Spinal cord (tissue), 10 donors: ENCODE measurements around the gene SGCA. TPM values are rescaled to one million over a fixed set of nuclear protein-coding genes. Genes with fewer than 3 reads are reported as not detected.

Experiments
- DNase-seq, 6 donors: peaks; one replicate each; pipeline versions ENCODE4 v3.0.0 to v3.0.0-alpha.2; 2013 to 2015; ENCODE audit warnings: low spot score in 6 of 6, low read depth in 4 of 6
- H3K27ac ChIP-seq: one replicate; pipeline ENCODE4 v1.5.1; 2013; ENCODE audit warnings: low read depth, low read length, control low read depth
- H3K27me3 ChIP-seq: one replicate; pipeline ENCODE4 v1.6.1; 2013; ENCODE audit warnings: low read length; ENCODE audit not compliant: control insufficient read depth, insufficient read depth
- H3K36me3 ChIP-seq: one replicate; pipeline ENCODE4 v1.6.1; 2013; ENCODE audit warnings: low read length; ENCODE audit not compliant: control insufficient read depth, insufficient read depth
- H3K4me1 ChIP-seq: one replicate; pipeline ENCODE4 v1.6.1; 2013; ENCODE audit warnings: low read length; ENCODE audit not compliant: control insufficient read depth, insufficient read depth
- H3K4me3 ChIP-seq: one replicate; pipeline ENCODE4 v1.5.1; 2013; ENCODE audit warnings: low read depth, low read length, control low read depth
- H3K9me3 ChIP-seq: one replicate; pipeline ENCODE4 v1.6.1; 2013; ENCODE audit warnings: low read length; ENCODE audit not compliant: control insufficient read depth, insufficient read depth
- WGBS: methylation state at CpG from one replicate; pipeline ENCODE4 v1.1.5; 2013; ENCODE audit warnings: missing lambda C conversion rate; ENCODE audit not compliant: insufficient coverage; 5-methylcytosine and 5-hydroxymethylcytosine counted together
- polyA plus RNA-seq, 2 donors: library from polyadenylated mRNA; unstranded; fragments of 120-200 nt; gene quantifications; one replicate each; pipeline ENCODE4 v1.2.1, GENCODE V29; 2013; ENCODE audit not compliant: insufficient read length in 2 of 2
- total RNA-seq, 2 donors: library from RNA; depleted of rRNA in 1 of 2; stranded (reverse); fragments of 120-200 nt in 1 of 2; fragments of >200 nt in 1 of 2; gene quantifications; one replicate each; pipeline versions ENCODE4 v1.2.3 to v1.2.4, GENCODE V29; 2013 to 2014
- donor health status: healthy.

Gene SGCA
- total and polyA plus RNA-seq, 4 donors, result 0.72 to 3.0 (median 1.2) TPM

DNA sequence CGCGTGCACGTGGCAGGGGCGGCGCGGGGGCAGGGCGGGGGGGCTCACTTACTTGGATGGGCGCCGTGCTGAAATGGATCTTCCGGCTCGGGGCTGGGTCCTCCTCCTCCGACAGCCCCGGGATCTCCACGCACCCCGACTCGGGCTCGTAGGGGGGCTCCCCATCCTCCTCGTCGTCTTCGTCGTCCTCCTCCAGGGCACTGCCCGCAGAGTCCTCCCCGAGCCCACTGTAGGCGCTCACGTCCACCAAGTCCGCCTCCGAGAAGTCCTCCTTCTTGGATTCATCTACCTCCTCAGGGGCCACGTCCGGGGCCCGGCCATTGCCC, 16.8 kb upstream of the SGCA start:
- WGBS, result under 1% methylated on average over 30 of the region's 30 CpGs
- no peaks in the 10 kb centered on the region for H3K27me3 ChIP-seq
- H3K4me1 ChIP-seq, result peaks cover 73% of the 10 kb centered on the region
- peak in 1 of 6 donors; percentile 56 for DNase-seq
- H3K36me3 ChIP-seq, result peaks cover 40% of the 10 kb centered on the region
- peak overlapping the region; percentile 67 for H3K27ac ChIP-seq
- H3K9me3 ChIP-seq, result no peaks in the 10 kb centered on the region
- H3K4me3 ChIP-seq, result peak overlapping the region; percentile 72

DNA sequence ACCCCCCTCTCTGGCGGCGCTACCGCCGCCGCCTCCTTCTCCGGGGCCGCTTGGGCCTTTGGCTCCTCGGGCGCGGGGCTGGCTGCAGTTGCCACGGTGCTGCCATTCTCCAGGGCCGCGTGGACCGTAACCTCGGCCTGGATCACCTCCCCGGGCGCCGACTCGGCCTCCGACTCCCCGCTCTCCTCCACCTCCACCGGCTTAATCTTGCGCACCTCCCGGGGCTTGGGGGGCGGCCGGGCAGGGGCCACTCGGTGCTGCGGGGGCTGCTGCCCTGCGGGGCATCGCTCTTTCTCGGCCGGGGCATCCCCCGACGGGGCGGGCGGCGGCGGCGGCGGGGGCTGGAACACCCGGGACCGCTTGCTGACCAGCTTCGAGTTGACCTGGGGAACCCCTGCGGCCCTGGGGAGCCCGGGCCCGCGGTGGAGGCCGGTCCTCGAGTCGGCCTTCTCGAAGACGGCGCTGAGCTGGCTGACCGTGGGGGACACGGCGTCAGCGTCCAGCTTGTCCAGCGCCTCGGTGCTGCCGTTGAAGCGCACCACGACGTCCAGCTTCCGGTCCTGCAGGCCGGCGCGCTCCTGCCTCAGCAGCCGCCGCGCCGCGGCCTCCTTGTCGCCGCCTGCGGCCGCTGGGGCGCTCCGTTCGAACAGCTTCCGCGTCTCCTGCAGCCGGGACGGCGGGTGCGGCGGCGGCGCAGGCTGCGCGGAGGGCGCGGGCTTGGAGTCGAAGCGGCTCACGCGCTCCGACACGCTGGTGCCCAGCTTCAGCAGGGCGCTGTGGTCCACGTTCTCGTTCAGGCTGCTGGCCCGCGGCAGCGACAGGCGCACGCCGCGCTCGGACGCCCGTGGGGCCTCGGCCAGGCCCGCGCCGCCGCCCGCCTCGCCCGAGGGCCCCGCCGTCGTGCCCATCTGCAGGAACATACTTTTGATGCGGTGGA, 16.1 kb upstream of the SGCA start:
- H3K27ac ChIP-seq, result peak overlapping the region; percentile 67
- H3K4me1 ChIP-seq, result peaks cover 66% of the 10 kb centered on the region
- DNase-seq, result peak in 2 of 6 donors; percentile 39 to 66

DNA sequence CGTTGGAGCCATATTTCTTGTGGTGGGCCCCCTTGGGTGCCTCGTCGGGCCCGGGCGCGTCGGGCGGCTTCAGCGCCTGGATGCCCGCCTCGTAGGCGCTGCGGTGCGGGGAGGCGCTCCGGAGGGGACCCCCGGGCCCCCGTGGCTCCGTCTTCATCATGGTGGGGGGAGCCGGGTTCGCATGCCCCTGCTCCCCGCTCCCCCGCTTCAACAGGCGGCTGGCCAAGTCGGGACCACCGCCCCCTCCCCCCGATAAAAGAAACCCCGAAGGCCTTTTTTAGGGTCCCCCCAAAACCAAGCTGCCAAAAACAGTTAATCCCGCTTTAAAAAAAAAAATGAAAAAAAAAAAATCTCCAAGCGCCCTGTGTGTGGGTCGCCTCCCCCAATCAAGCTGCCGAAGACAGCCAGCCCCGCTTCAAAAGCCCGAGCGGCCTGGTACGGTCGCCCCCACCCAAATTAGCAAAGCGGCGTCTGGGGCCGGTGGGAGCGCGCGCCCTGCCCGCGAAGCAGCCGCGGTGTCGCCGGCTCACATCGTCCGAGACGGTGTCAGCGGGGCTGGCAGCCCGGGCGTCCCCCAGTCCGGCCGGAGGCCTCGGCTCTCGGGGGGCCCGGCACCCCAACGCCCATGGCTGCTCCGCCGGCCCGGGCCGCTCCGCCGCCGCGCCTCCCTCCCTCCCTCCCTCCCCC, 15.3 kb upstream of the SGCA start, which contains the start of gene PPP1R9B:
PPP1R9B (minus strand) TSS at position 324 of the 687 bp plus-strand sequence; CDS start at position 160, 164 bp downstream.
- peaks cover 58% of the 10 kb centered on the region for H3K4me1 ChIP-seq
- WGBS, result under 1% methylated on average over 61 of the region's 69 CpGs

More for the DNA sequence above, 16.1 kb upstream of the SGCA start:
- under 1% methylated on average over 123 of the region's 123 CpGs for WGBS
- Histone ChIP-seq H3K4me3 (peak overlapping the region; percentile 72), H3K9me3 (no peaks in the 10 kb centered on the region), H3K27me3 (no peaks in the 10 kb centered on the region), H3K36me3 (peaks cover 34% of the 10 kb centered on the region)

DNA sequence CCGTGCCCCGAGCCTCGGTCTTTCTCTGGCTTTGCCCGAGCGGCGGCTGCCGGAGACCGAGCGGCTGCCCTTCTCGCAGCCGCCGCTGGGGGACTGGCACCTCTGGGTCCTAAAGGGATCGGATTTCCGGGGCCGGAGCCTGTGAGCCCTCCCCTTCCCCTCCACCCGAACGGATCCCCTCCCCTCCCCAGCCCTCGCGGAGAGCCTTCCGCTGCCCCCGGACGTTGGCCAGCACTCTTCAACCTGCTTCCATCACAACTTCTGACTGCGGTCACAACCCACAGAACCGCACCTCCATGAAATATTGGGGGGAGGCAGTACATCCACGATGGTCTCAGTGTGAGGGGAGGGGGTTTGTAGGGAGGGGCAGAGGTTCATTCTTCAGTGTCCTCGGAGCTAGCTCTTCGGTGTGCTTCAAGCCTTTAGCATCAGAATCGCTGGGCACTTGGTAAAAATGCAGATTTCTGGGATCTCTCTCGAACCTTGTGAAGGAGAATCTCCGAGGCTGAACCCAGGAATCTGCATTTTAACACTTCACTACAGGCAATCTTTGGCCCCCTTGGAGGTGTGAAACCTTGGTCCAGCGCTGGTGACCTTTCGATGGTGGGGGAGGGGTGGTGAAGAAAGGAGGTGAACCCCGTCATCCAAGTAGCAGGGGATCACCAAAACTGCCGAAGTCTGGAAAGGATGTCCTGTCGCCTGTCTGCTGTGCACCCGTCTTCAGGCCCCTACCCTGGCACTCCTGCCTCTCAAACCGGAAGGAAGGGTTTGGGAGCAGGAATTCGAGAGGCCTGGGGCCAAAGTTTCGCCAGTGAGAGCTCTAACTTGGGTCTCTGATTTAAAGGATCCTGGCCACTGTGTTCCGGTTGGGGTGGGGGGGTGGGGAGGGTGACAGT, 14.5 kb upstream of the SGCA start:
- Histone ChIP-seq H3K4me3 (peak overlapping the region; percentile 72), H3K27me3 (no peaks in the 10 kb centered on the region), H3K9me3 (no peaks in the 10 kb centered on the region), H3K27ac (peak overlapping the region; percentile 93), H3K36me3 (peaks cover 18% of the 10 kb centered on the region), H3K4me1 (peaks cover 50% of the 10 kb centered on the region)
- WGBS, result under 1% methylated on average over 21 of the region's 40 CpGs
- peak in 5 of 6 donors; percentile 77 to 97 (median 86) for DNase-seq

More for the DNA sequence above, 15.3 kb upstream of the SGCA start, which contains the start of gene PPP1R9B:
- Histone ChIP-seq H3K36me3 (peaks cover 25% of the 10 kb centered on the region), H3K9me3 (no peaks in the 10 kb centered on the region), H3K27ac (peak within 1 kb of the TSS; percentile 93), H3K27me3 (no peaks in the 10 kb centered on the region), H3K4me3 (peak within 1 kb of the TSS; percentile 72)
- DNase-seq, result no peak

DNA sequence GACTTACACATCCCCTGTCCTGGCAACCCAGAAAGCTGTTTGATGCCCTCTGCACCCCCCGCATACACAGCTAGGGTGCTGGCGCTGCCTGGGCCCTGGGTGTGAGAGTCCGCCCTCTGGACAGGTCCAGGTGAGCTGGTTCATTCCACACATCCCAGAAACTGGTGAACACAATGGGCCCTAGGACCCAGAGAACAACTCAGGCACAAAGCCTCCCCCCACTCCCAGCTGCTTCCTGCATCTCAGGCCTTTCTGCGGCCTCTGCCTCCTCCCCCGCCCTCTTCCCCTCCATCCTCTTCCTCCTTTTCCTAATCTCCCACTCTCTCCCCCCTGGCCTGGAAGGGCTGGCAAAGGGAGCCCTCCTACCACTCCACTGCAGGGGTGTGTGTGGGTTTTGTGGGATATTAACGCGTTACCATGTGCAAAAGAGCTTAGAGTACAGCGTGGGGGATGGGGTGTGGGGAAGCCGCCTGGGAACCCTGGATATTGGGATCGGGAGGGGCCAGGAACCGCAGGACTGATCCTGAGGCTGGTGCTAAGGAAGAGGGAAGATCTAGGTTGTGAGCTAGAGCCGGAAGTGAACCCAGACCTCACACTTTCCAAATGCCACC, 13.8 kb upstream of the SGCA start:
- Histone ChIP-seq H3K36me3 (peaks cover 13% of the 10 kb centered on the region), H3K27ac (peak overlapping the region; percentile 93)

DNA sequence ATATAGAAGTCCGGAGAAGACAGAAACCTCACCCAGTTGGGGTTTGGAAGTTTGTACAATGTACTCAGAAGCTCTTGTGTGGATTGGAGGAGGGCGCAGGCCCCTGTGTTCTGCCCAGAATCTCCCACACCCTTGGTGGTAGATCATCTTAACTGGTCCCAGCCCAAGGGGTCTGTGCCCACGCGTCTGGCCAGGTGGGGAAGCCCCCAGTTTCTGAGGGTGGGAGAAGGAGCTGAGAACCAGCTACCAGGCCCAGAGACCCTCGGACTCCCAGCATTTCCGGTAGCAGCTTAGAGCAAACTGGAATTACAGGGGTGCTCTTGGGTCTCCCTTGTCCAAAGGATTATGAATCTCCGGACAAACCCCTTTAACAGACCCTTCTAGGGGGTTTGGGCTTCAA, 13.1 kb upstream of the SGCA start:
- Histone ChIP-seq H3K4me1 (peaks cover 36% of the 10 kb centered on the region), H3K27me3 (no peaks in the 10 kb centered on the region), H3K27ac (no peak overlapping the region), H3K36me3 (peaks cover 6% of the 10 kb centered on the region), H3K9me3 (no peaks in the 10 kb centered on the region), H3K4me3 (no peak overlapping the region)
- no peak for DNase-seq
- WGBS, result 73% methylated on average over 4 of the region's 7 CpGs

More for the DNA sequence above, 13.8 kb upstream of the SGCA start:
- H3K4me3 ChIP-seq, result peak overlapping the region; percentile 72
- no peaks in the 10 kb centered on the region for H3K27me3 ChIP-seq
- 10% methylated on average over 4 of the region's 12 CpGs for WGBS
- H3K4me1 ChIP-seq, result peaks cover 43% of the 10 kb centered on the region
- H3K9me3 ChIP-seq, result no peaks in the 10 kb centered on the region
- peak; percentile 77 to 98 (median 88) for DNase-seq

DNA sequence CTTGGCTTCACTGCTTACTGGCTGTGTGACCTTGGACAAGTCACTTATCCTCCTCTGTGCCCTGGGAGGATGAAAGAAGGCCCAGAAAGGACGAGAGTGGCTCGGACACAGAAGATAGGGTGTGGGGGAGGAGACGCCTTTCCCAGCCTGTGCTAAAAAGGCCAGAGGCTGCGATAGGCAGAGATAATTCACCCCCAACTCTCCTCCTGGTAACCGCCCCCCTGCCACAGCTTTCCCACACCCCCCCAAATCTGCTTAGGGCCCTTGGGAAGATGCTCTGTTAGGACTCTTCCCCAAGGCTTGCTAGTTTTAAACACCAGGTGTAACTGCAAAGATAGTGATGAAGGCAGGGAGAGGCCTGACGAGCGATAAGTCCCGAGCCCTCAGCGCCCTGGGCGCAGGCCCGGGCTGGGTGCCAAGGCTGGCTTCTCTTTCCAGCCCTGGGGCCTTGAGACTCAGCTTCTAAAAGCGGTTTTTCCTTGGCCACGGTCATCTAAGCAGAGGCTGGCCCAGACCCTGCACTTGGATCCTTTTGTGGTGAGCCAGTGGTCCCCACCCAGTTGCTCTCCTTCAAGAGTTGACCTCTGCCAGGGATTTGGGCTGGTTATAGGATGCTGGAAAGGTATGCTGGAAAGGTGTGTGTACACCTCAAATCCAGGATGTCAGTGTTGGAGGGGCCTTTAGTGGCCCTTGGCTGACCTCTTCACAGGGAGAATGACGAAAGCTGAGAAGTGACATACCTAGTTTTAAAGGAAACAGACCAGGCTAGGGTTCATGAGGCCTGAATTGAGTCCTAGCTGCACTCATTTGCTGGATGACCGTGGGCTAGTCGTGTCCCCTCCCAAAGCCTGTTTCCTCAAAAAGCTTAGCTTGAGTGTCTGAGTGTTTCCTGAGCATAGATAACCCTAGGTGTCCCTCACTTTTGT, 11.9 kb upstream of the SGCA start:
- DNase-seq, result no peak
- Histone ChIP-seq H3K27me3 (no peaks in the 10 kb centered on the region), H3K4me3 (no peak overlapping the region), H3K36me3 (peaks cover 3% of the 10 kb centered on the region), H3K27ac (no peak overlapping the region), H3K4me1 (peaks cover 25% of the 10 kb centered on the region), H3K9me3 (no peaks in the 10 kb centered on the region)
- WGBS, result 65% methylated on average over 12 of the region's 16 CpGs

DNA sequence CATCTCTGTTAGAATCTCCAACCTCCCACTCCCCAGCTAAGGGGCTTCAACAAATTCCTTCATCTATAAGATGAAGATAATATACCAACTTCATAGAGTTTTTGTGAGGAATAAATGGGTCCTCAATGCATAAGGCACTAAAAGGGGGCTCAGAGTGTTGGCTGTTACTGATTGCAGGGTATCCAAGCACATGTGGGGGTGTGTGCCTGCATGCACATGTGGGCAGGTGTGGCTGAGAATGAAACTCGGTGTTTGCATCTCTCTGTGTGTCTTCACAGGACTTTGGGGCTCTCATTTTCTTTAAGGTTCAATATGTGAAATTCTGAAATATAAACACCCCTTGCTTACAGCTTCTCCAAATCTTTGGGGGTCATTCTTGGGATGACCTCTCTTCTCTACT, 11.2 kb upstream of the SGCA start:
- no CpG with 5 or more reads among the region's 1 CpG for WGBS
- Histone ChIP-seq H3K4me1 (peaks cover 19% of the 10 kb centered on the region), H3K27ac (peak overlapping the region; percentile 29), H3K36me3 (no peaks in the 10 kb centered on the region), H3K9me3 (no peaks in the 10 kb centered on the region), H3K4me3 (no peak overlapping the region), H3K27me3 (no peaks in the 10 kb centered on the region)
- no peak for DNase-seq
